ENCODE measurements around the gene TMEM129.

GRCh38 chr4:1756079-1756478, 35.0 kb upstream of the TMEM129 start:
- TF ChIP-seq, protein P1, sequence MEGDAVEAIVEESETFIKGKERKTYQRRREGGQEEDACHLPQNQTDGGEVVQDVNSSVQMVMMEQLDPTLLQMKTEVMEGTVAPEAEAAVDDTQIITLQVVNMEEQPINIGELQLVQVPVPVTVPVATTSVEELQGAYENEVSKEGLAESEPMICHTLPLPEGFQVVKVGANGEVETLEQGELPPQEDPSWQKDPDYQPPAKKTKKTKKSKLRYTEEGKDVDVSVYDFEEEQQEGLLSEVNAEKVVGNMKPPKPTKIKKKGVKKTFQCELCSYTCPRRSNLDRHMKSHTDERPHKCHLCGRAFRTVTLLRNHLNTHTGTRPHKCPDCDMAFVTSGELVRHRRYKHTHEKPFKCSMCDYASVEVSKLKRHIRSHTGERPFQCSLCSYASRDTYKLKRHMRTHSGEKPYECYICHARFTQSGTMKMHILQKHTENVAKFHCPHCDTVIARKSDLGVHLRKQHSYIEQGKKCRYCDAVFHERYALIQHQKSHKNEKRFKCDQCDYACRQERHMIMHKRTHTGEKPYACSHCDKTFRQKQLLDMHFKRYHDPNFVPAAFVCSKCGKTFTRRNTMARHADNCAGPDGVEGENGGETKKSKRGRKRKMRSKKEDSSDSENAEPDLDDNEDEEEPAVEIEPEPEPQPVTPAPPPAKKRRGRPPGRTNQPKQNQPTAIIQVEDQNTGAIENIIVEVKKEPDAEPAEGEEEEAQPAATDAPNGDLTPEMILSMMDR (IDR thresholded peaks at IDR 0.05), result no peak
- TF ChIP-seq POLR2AphosphoS5 (IDR thresholded peaks at IDR 0.05) (no peak), EP300 (IDR thresholded peaks at IDR 0.05) (no peak), POLR2A (IDR thresholded peaks at IDR 0.05) (no peak)
